Smooth muscle cell of the brain vasculature (primary cell): ENCODE results near the gene RSU1.

Experiments
- DNase-seq: peaks from one replicate; pipeline ENCODE4 v3.0.0-alpha.2; 2012; ENCODE audit warnings: low read depth, low spot score

RSU1 gene

GRCh38 chr10:16603308-16603707 is 213.9 kb downstream of the RSU1 start:
- DNase-seq = no peak

- DNase-seq = no peak
Measured at GRCh38 chr10:16602104-16602775, 215.0 kb downstream of the RSU1 start.

GRCh38 chr10:16599662-16600061 is 217.6 kb downstream of the RSU1 start:
- DNase-seq = no peak

- DNase-seq = no peak
Measured at GRCh38 chr10:16597656-16598055, 219.6 kb downstream of the RSU1 start.

- no peak for DNase-seq
Measured at GRCh38 chr10:16592378-16592777, 224.8 kb downstream of the RSU1 start.

- no peak for DNase-seq
Measured at GRCh38 chr10:16586358-16587138, 230.7 kb downstream of the RSU1 start.

GRCh38 chr10:16585103-16585502 is 232.1 kb downstream of the RSU1 start:
- no peak for DNase-seq

GRCh38 chr10:16583382-16583781 is 233.8 kb downstream of the RSU1 start:
- DNase-seq = no peak

GRCh38 chr10:16581202-16581601 is 236.0 kb downstream of the RSU1 start:
- no peak for DNase-seq

GRCh38 chr10:16570731-16571130 is 246.5 kb downstream of the RSU1 start:
- no peak for DNase-seq

- DNase-seq = no peak
Measured at GRCh38 chr10:16566202-16566805, 250.9 kb downstream of the RSU1 start.

GRCh38 chr10:16565604-16566003 is 251.6 kb downstream of the RSU1 start:
- DNase-seq = no peak

GRCh38 chr10:16562891-16563290 is 254.3 kb downstream of the RSU1 start:
- DNase-seq = no peak

GRCh38 chr10:16559236-16559773 is 257.9 kb downstream of the RSU1 start:
- DNase-seq = no peak

- no peak for DNase-seq
Measured at GRCh38 chr10:16547973-16548372, 269.3 kb downstream of the RSU1 start.

- no peak for DNase-seq
Measured at GRCh38 chr10:16545116-16545736, 272.0 kb downstream of the RSU1 start.

- no peak for DNase-seq
Measured at GRCh38 chr10:16544591-16544990, 272.6 kb downstream of the RSU1 start.

- no peak for DNase-seq
Measured at GRCh38 chr10:16544099-16544498, 273.1 kb downstream of the RSU1 start.
